Measurements from ENCODE around the gene FILIP1L. TPM values are rescaled to one million over a fixed set of nuclear protein-coding genes. Genes with fewer than 3 reads are reported as not detected.

The FILIP1L gene
- total and polyA plus RNA-seq, 2 of the 13 experiments (the other 11 are each of a cell fraction or from before 2014, with no cell fraction given): 8.1 to 187 TPM

GRCh38 chr3:100039075-100039474 is 75.2 kb downstream of the FILIP1L start (continued):
- TF ChIP-seq, protein P1, sequence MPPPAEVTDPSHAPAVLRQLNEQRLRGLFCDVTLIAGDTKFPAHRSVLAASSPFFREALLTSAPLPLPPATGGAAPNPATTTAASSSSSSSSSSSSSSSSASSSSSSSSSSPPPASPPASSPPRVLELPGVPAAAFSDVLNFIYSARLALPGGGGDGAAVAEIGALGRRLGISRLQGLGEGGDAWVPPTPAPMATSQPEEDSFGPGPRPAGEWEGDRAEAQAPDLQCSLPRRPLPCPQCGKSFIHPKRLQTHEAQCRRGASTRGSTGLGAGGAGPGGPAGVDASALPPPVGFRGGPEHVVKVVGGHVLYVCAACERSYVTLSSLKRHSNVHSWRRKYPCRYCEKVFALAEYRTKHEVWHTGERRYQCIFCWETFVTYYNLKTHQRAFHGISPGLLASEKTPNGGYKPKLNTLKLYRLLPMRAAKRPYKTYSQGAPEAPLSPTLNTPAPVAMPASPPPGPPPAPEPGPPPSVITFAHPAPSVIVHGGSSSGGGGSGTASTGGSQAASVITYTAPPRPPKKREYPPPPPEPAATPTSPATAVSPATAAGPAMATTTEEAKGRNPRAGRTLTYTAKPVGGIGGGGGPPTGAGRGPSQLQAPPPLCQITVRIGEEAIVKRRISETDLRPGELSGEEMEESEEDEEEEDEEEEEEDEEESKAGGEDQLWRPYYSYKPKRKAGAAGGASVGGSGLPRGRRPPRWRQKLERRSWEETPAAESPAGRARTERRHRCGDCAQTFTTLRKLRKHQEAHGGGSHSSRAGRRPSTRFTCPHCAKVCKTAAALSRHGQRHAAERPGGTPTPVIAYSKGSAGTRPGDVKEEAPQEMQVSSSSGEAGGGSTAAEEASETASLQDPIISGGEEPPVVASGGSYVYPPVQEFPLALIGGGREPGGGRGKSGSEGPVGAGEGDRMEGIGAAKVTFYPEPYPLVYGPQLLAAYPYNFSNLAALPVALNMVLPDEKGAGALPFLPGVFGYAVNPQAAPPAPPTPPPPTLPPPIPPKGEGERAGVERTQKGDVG (CRISPR knock-in tag; IDR thresholded peaks at IDR 0.05; ENCODE audit: borderline replicate concordance): no peak
- TF ChIP-seq HOXA5 (CRISPR knock-in tag; IDR thresholded peaks at IDR 0.05): no peak
- TF ChIP-seq, protein P2, sequence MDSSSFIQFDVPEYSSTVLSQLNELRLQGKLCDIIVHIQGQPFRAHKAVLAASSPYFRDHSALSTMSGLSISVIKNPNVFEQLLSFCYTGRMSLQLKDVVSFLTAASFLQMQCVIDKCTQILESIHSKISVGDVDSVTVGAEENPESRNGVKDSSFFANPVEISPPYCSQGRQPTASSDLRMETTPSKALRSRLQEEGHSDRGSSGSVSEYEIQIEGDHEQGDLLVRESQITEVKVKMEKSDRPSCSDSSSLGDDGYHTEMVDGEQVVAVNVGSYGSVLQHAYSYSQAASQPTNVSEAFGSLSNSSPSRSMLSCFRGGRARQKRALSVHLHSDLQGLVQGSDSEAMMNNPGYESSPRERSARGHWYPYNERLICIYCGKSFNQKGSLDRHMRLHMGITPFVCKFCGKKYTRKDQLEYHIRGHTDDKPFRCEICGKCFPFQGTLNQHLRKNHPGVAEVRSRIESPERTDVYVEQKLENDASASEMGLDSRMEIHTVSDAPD (CRISPR knock-in tag; IDR thresholded peaks at IDR 0.05): no peak
- TF ChIP-seq SMARCC2 (IDR thresholded peaks at IDR 0.05): no peak
- TF ChIP-seq SMAD1 (CRISPR knock-in tag; IDR thresholded peaks at IDR 0.05; ENCODE audit: borderline replicate concordance, low read depth): no peak
- no peak for TF ChIP-seq HNRNPL (IDR thresholded peaks at IDR 0.05; ENCODE audit: low read depth, low read length)
- no peak for TF ChIP-seq ZNF350 (CRISPR knock-in tag; IDR thresholded peaks at IDR 0.05; ENCODE audit: borderline replicate concordance, low read depth)
- TF ChIP-seq HDAC1 (CRISPR knock-in tag; IDR thresholded peaks at IDR 0.05): no peak
- TF ChIP-seq TARDBP (CRISPR knock-in tag; IDR thresholded peaks at IDR 0.05): no peak
- TF ChIP-seq KDM3A (CRISPR knock-in tag; IDR thresholded peaks at IDR 0.05; ENCODE audit: low read depth): no peak
- no peak for TF ChIP-seq ZNF678 (CRISPR knock-in tag; IDR thresholded peaks at IDR 0.05)
- no peak for TF ChIP-seq HDAC2 (CRISPR knock-in tag; IDR thresholded peaks at IDR 0.05)

Measured in HepG2 (cell line).